ENCODE data around the gene AMFR. TPM values are rescaled to one million over a fixed set of nuclear protein-coding genes. Genes with fewer than 3 reads are reported as not detected.

AMFR gene
- total RNA-seq, 1 experiment from 2014 or later = 66.3 TPM

GRCh38 chr16:56343661-56344517 is 81.5 kb downstream of the AMFR start (continued):
- no peak for TF ChIP-seq ATF3 (IDR thresholded peaks at IDR 0.05)
- no peak for TF ChIP-seq EZH2 (IDR thresholded peaks at IDR 0.05)
- no peak for TF ChIP-seq MAX (IDR thresholded peaks at IDR 0.05)
- no peak for TF ChIP-seq RAD21 (IDR thresholded peaks at IDR 0.05; ENCODE audit: low read depth)
- no peak for TF ChIP-seq POLR2A (IDR thresholded peaks at IDR 0.05; ENCODE audit: borderline replicate concordance, extremely low read depth, insufficient read depth, insufficient read length)
- no peak for TF ChIP-seq POLR2AphosphoS5 (IDR thresholded peaks at IDR 0.05; ENCODE audit: low read depth, low read length)
- no peak for TF ChIP-seq TCF7L2 (IDR thresholded peaks at IDR 0.05; ENCODE audit: borderline replicate concordance, extremely low read depth, insufficient read depth, insufficient read length)
- no peak for TF ChIP-seq EZH2phosphoT487 (IDR thresholded peaks at IDR 0.05; ENCODE audit: borderline replicate concordance)

GRCh38 chr16:56341656-56342399 is 83.5 kb downstream of the AMFR start:
- no peak for ATAC-seq
- Histone ChIP-seq H2AFZ (ENCODE audit: low read depth, low read length, poor library complexity, severe bottlenecking) (no peak overlapping the region), H3K9me3 (ENCODE audit: control insufficient read depth in 1 of 2, insufficient read depth in 1 of 2, low read depth in 1 of 2, low read length in 2 of 2) (no peaks in the 10 kb centered on the region), H3K27ac (ENCODE audit: low read depth, low read length) (no peak overlapping the region), H3K9ac (ENCODE audit: low read length) (no peak overlapping the region), H3K9me2 (ENCODE audit: insufficient read depth) (no peaks in the 10 kb centered on the region), H3K27me3 (ENCODE audit: insufficient read depth, low read length) (no peaks in the 10 kb centered on the region), H3K79me2 (ENCODE audit: insufficient read depth, low read length) (no peaks in the 10 kb centered on the region), H3K4me3 (replicated peaks in 1 of 2; ENCODE audit: low read depth in 1 of 2, low read length in 2 of 2) (no peak overlapping the region), H3K4me2 (ENCODE audit: low read length) (no peak overlapping the region), H3K4me1 (ENCODE audit: control insufficient read depth in 1 of 2, insufficient read depth in 2 of 2, low read length in 2 of 2) (peaks cover 0 to 17% of the 10 kb centered on the region in 2 experiments; a peak in 3 of 4 replicates), H4K20me1 (ENCODE audit: insufficient read depth) (no peaks in the 10 kb centered on the region), H3K36me3 (ENCODE audit: control insufficient read depth in 1 of 2, insufficient read depth in 2 of 2, low read length in 2 of 2) (no peaks in the 10 kb centered on the region)
- CTCF ChIA-PET = interaction anchor here (0.9 kb wide), 1 partner anchor 15 kb away, joined by 4 read pairs; no protein-coding TSS in a partner anchor
- POLR2A ChIA-PET = no interaction called here
- BruUV-seq (replicated peaks) = no TSS peak
- no peak for DNase-seq (ENCODE audit: low read depth, low spot score)
- RAD21 ChIA-PET (ENCODE audit: low non-redundant PET in 1 of 2, low total read pairs in 2 of 2, uncharacterized antibody in 2 of 2, unreplicated experiment in 2 of 2) = no interaction called here
- TF ChIP-seq CTCF (IDR thresholded peaks at IDR 0.05 in 2 of 3, conservative IDR thresholded peaks at IDR 0.05 in 1 of 3; ENCODE audit: borderline replicate concordance in 1 of 3, insufficient read depth in 1 of 3, low read depth in 2 of 3, low read length in 2 of 3) = no peak
- TF ChIP-seq JUND (IDR thresholded peaks at IDR 0.05) = no peak
- TF ChIP-seq EZH2phosphoT487 (IDR thresholded peaks at IDR 0.05; ENCODE audit: borderline replicate concordance) = no peak
- no peak for TF ChIP-seq SP1 (IDR thresholded peaks at IDR 0.05; ENCODE audit: low read depth)
- no peak for TF ChIP-seq EGR1 (IDR thresholded peaks at IDR 0.05; ENCODE audit: low read depth)
- TF ChIP-seq ZFX (IDR thresholded peaks at IDR 0.05) = no peak
- intact Hi-C loops (cut with micrococcal nuclease) = no loop called here

Data from HCT116 (cell line).